HepG2 (cell line): ENCODE measurements around the gene CLRN3.

Source experiments
- CREB3 ChIP-seq: sonication (generic); formaldehyde crosslinking; IDR thresholded peaks from 2 replicates; pipeline ENCODE4 v1.5.0; 2020; ENCODE audit warnings: missing genetic modification reagents
- DR1 ChIP-seq: sonication (generic); formaldehyde crosslinking; IDR thresholded peaks from 2 replicates; pipeline ENCODE4 v1.8.0; 2021; ENCODE audit warnings: mild to moderate bottlenecking, missing genetic modification reagents, inconsistent platforms
- HDAC1 ChIP-seq: sonication (generic); formaldehyde crosslinking; IDR thresholded peaks from 2 replicates; pipeline ENCODE4 v1.5.1; 2020; ENCODE audit warnings: mild to moderate bottlenecking, missing genetic modification reagents
- KDM5A ChIP-seq: fragments of 200-600 bp; sonication (generic); IDR thresholded peaks from 2 replicates; pipeline ENCODE4 v1.7.0; 2018; ENCODE audit warnings: antibody characterized with exemption, mild to moderate bottlenecking, low read length, borderline replicate concordance
- PHB2 ChIP-seq: fragments of 450-650 bp; IDR thresholded peaks from 2 replicates; pipeline ENCODE4 v1.6.1; 2018; ENCODE audit not compliant: partially characterized antibody
- ZNF235 ChIP-seq: sonication (generic); formaldehyde crosslinking; IDR thresholded peaks from 2 replicates; pipeline ENCODE4 v1.8.1; 2023; ENCODE audit warnings: mild to moderate bottlenecking, missing genetic modification reagents, borderline replicate concordance
- ZNF660 ChIP-seq: sonication (generic); formaldehyde crosslinking; IDR thresholded peaks from 2 replicates; pipeline ENCODE4 v1.5.1; 2020; ENCODE audit warnings: mild to moderate bottlenecking, low read depth, missing genetic modification reagents, borderline replicate concordance
- TF ChIP-seq, protein P1 (sequence below), 2 experiments: IDR thresholded peaks; 2 replicates each; pipeline ENCODE4 v1.6.1; 2011 to 2012; ENCODE audit warnings: low read length in 2 of 2, borderline replicate concordance in 1 of 2, low read depth in 1 of 2, mild to moderate bottlenecking in 1 of 2, moderate library complexity in 1 of 2

DNA sequence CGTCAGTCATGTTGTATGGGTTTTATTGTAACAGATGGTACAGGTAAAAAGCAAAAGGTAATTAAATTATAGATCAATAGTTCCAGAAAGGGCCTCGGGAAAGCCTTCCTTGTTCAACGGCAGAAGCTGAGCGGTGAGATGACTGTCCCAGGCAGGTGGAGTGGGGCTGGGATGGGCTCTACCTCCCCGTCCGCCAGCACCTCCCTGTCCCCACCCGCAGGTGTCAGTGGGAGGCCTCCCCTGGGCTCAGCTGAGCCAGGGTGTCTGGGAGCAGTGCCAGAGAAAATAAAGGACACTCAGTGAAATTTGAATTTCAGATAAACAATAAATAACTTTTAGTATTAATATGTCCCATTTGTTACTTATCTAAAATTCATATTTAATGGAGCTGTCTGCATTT, 58.9 kb downstream of the CLRN3 start:
- TF ChIP-seq CREB3 (no peak), DR1 (no peak), PHB2 (no peak), HDAC1 (CRISPR knock-in tag) (no peak), ZNF660 (CRISPR knock-in tag) (no peak), KDM5A (no peak), ZNF235 (CRISPR knock-in tag) (no peak)
- TF ChIP-seq, protein P1, sequence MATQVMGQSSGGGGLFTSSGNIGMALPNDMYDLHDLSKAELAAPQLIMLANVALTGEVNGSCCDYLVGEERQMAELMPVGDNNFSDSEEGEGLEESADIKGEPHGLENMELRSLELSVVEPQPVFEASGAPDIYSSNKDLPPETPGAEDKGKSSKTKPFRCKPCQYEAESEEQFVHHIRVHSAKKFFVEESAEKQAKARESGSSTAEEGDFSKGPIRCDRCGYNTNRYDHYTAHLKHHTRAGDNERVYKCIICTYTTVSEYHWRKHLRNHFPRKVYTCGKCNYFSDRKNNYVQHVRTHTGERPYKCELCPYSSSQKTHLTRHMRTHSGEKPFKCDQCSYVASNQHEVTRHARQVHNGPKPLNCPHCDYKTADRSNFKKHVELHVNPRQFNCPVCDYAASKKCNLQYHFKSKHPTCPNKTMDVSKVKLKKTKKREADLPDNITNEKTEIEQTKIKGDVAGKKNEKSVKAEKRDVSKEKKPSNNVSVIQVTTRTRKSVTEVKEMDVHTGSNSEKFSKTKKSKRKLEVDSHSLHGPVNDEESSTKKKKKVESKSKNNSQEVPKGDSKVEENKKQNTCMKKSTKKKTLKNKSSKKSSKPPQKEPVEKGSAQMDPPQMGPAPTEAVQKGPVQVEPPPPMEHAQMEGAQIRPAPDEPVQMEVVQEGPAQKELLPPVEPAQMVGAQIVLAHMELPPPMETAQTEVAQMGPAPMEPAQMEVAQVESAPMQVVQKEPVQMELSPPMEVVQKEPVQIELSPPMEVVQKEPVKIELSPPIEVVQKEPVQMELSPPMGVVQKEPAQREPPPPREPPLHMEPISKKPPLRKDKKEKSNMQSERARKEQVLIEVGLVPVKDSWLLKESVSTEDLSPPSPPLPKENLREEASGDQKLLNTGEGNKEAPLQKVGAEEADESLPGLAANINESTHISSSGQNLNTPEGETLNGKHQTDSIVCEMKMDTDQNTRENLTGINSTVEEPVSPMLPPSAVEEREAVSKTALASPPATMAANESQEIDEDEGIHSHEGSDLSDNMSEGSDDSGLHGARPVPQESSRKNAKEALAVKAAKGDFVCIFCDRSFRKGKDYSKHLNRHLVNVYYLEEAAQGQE (IDR thresholded peaks at IDR 0.05; ENCODE audit: borderline replicate concordance in 1 of 2, low read depth in 1 of 2, low read length in 2 of 2) = no peak
